Activated CD4-positive, CD25-positive, alpha-beta regulatory T cell (primary cell): ENCODE data around the gene LDHAL6B.

Experiments
- DNase-seq, 4 experiments: peaks; one replicate each; lab custom pipeline; 2025; lab: John Stamatoyannopoulos, UW

Gene LDHAL6B

GRCh38 chr15:59218710-59219109, 12.1 kb downstream of the LDHAL6B start:
- no peak for DNase-seq

- no peak for DNase-seq
Measured at GRCh38 chr15:59221511-59222505, 15.2 kb downstream of the LDHAL6B start.

GRCh38 chr15:59222906-59223550, 16.4 kb downstream of the LDHAL6B start:
- DNase-seq, result no peak

- no peak for DNase-seq
Measured at GRCh38 chr15:59223736-59224135, 17.1 kb downstream of the LDHAL6B start.

GRCh38 chr15:59224474-59224873, 17.8 kb downstream of the LDHAL6B start:
- no peak for DNase-seq

- no peak for DNase-seq
Measured at GRCh38 chr15:59227021-59227420, 20.4 kb downstream of the LDHAL6B start.

GRCh38 chr15:59229015-59229414, 22.4 kb downstream of the LDHAL6B start:
- DNase-seq, result no peak

GRCh38 chr15:59229453-59229852, 22.8 kb downstream of the LDHAL6B start:
- DNase-seq, result no peak

- DNase-seq, result no peak
Measured at GRCh38 chr15:59230531-59231055, 23.9 kb downstream of the LDHAL6B start.

GRCh38 chr15:59232476-59232875, 25.8 kb downstream of the LDHAL6B start:
- DNase-seq, result no peak

- no peak for DNase-seq
Measured at GRCh38 chr15:59236394-59236793, 29.8 kb downstream of the LDHAL6B start.

GRCh38 chr15:59237119-59237855, 30.6 kb downstream of the LDHAL6B start:
- DNase-seq, result no peak

- DNase-seq, result no peak
Measured at GRCh38 chr15:59237924-59238331, 31.3 kb downstream of the LDHAL6B start.

GRCh38 chr15:59240036-59240435, 33.4 kb downstream of the LDHAL6B start:
- DNase-seq, result no peak

GRCh38 chr15:59242649-59243048, 36.0 kb downstream of the LDHAL6B start:
- DNase-seq, result no peak

GRCh38 chr15:59243622-59244021, 37.0 kb downstream of the LDHAL6B start:
- no peak for DNase-seq

- DNase-seq, result no peak
Measured at GRCh38 chr15:59244337-59244736, 37.7 kb downstream of the LDHAL6B start.

- no peak for DNase-seq
Measured at GRCh38 chr15:59245559-59245958, 38.9 kb downstream of the LDHAL6B start.

GRCh38 chr15:59247364-59247763, 40.7 kb downstream of the LDHAL6B start:
- DNase-seq, result peak in 2 of 4 experiments; percentile 3 to 15

GRCh38 chr15:59249816-59250215, 43.2 kb downstream of the LDHAL6B start:
- DNase-seq, result no peak

- no peak for DNase-seq
Measured at GRCh38 chr15:59250249-59250648, 43.6 kb downstream of the LDHAL6B start.
